Transverse colon (tissue), 4 donors: ENCODE results near the gene CPTP. TPM values are rescaled to one million over a fixed set of nuclear protein-coding genes. Genes with fewer than 3 reads are reported as not detected.
A peak's percentile ranks its signal among the peaks of the same experiment; 100 is the strongest.

Source experiments
- DNase-seq: peaks from one replicate; pipeline ENCODE4 v3.0.0-alpha.2; 2019
- H3K27ac ChIP-seq, 4 donors: fragments of 200-600 bp; sonication (generic); 2 replicates each; pipeline ENCODE4 v1.5.1; 2016 to 2018; ENCODE audit warnings: inconsistent platforms in 4 of 4
- H3K27me3 ChIP-seq: fragments of 200-600 bp; sonication (generic); 2 replicates; pipeline ENCODE4 v1.5.1; 2017; ENCODE audit warnings: inconsistent platforms
- H3K36me3 ChIP-seq, 4 donors: fragments of 200-600 bp; sonication (generic); 2 replicates each; pipeline ENCODE4 v1.5.1; 2017 to 2019; ENCODE audit warnings: inconsistent platforms in 4 of 4
- H3K4me1 ChIP-seq, 4 donors: fragments of 200-600 bp; sonication (generic); 2 replicates each; pipeline ENCODE4 v1.5.1; 2017 to 2020; ENCODE audit warnings: inconsistent platforms in 4 of 4
- H3K4me3 ChIP-seq, 4 donors: fragments of 200-600 bp; sonication (generic); 1 replicate in 1 of 4; 2 replicates in 3 of 4; pipeline versions ENCODE4 v1.5.1 to v1.6.1; 2017 to 2019; ENCODE audit warnings: inconsistent platforms in 4 of 4
- H3K9me3 ChIP-seq, 2 donors: fragments of 200-600 bp; sonication (generic); 2 replicates each; pipeline ENCODE4 v1.5.1; 2017 to 2019; ENCODE audit warnings: inconsistent platforms in 2 of 2
- EP300 ChIP-seq: sonication (generic); formaldehyde crosslinking; IDR thresholded peaks from one replicate; pipeline ENCODE4 v1.6.1; 2017; ENCODE audit warnings: antibody characterized with exemption, low read depth
- POLR2A ChIP-seq: fragments of 450-650 bp; IDR thresholded peaks from one replicate; pipeline ENCODE4 v1.6.1; 2016; ENCODE audit warnings: antibody characterized with exemption, mild to moderate bottlenecking, moderate library complexity
- POLR2AphosphoS5 ChIP-seq, 3 donors: sonication (generic); formaldehyde crosslinking; IDR thresholded peaks; one replicate each; pipeline ENCODE4 v1.6.1; 2016; ENCODE audit warnings: antibody characterized with exemption in 3 of 3
- WGBS, 2 donors: methylation state at CpG; one replicate each; pipeline ENCODE4 v1.1.5; 2018; ENCODE audit warnings: low coverage in 1 of 2; 5-methylcytosine and 5-hydroxymethylcytosine counted together
- in situ Hi-C, 4 donors: fragments of 200-750 bp; cut with MboI; loops; one replicate each; pipeline versions ENCODE4 v1.15.0 to v1.15.1; 2017; ENCODE audit warnings: low sequenced_read_pairs in 3 of 4, low pct_ligation_motif_present in 1 of 4, low pct_unique_long_range_greater_than_20kb in 1 of 4
- intact Hi-C: fragments of 100-400 bp; cut with DNase I; formaldehyde crosslinking; loops from one replicate; pipeline ENCODE4 v1.15.1; 2023; ENCODE audit warnings: low total_unique reads
- total RNA-seq, 4 donors: library from RNA; depleted of rRNA; stranded (reverse); fragments of >200 nt; gene quantifications; one replicate each; pipeline ENCODE4 v1.1.0, GENCODE V29; 2016
- TF ChIP-seq, protein P1 (sequence below), 5 experiments: fragments of 200-600 bp in 3 of 5; fragments of 450-650 bp in 2 of 5; sonication (generic) in 3 of 5; IDR thresholded peaks; 1 replicate in 2 of 5; 2 replicates in 3 of 5; pipeline ENCODE4 v1.5.1; 2016 to 2017; ENCODE audit warnings: antibody characterized with exemption in 5 of 5, inconsistent platforms in 3 of 5, mild to moderate bottlenecking in 2 of 5, moderate library complexity in 1 of 5

Gene CPTP
- total RNA-seq, 4 donors from 2014 or later: 48.0 to 134 (median 77.7) TPM

DNA sequence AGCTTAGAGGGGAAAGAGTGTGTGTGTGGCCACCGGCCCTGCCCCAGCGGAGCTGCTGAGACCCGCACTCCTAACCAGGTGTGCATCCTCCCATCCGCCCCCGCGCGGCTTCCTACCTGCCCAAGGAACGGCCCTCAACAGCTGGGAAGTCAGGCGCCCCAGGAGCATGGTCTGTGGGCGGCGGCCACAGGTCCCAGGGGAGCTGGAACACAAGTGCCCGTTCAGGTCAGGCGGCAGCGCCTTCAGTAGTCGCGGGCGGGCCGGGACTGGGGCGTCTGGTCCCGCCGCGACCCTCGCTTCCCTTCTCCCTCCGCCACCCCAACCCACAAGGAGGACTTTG is 50.0 kb downstream of the CPTP start:
- H3K9me3 ChIP-seq: no peaks in the 10 kb centered on the region
- WGBS, 2 donors: 1% methylated on average over 10 of the region's 24 CpGs; no CpG with 5 or more reads in 1 of the 2 donors
- peak overlapping the region; percentile 90 to 99 (median 95) for H3K4me3 ChIP-seq
- peaks cover 26 to 34% (median 30%) of the 10 kb centered on the region in 4 donors for H3K4me1 ChIP-seq
- DNase-seq: peak; percentile 27
- intact Hi-C loops (loop anchor here (2.0 to 10.0 kb wide), 2 partner anchors 18 to 360 kb away; partner anchors contain the start of gene ISG15), in situ Hi-C loops (no loop called here)
- peak overlapping the region; percentile 92 to 99 (median 96) for H3K27ac ChIP-seq
- no peaks in the 10 kb centered on the region for H3K36me3 ChIP-seq
- H3K27me3 ChIP-seq: no peaks in the 10 kb centered on the region
- TF ChIP-seq, protein P1, sequence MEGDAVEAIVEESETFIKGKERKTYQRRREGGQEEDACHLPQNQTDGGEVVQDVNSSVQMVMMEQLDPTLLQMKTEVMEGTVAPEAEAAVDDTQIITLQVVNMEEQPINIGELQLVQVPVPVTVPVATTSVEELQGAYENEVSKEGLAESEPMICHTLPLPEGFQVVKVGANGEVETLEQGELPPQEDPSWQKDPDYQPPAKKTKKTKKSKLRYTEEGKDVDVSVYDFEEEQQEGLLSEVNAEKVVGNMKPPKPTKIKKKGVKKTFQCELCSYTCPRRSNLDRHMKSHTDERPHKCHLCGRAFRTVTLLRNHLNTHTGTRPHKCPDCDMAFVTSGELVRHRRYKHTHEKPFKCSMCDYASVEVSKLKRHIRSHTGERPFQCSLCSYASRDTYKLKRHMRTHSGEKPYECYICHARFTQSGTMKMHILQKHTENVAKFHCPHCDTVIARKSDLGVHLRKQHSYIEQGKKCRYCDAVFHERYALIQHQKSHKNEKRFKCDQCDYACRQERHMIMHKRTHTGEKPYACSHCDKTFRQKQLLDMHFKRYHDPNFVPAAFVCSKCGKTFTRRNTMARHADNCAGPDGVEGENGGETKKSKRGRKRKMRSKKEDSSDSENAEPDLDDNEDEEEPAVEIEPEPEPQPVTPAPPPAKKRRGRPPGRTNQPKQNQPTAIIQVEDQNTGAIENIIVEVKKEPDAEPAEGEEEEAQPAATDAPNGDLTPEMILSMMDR (IDR thresholded peaks at IDR 0.05): no peak
- TF ChIP-seq POLR2AphosphoS5 (IDR thresholded peaks at IDR 0.05): no peak
- no peak for TF ChIP-seq POLR2A

- in situ Hi-C loops: no loop called here
These were observed 50.5 kb downstream of the CPTP start, which contains the start of gene AURKAIP1 for GRCh38 chr1:1374929-1375662. TSS of gene AURKAIP1 (minus strand) at chr1:1375207. CDS start at chr1:1374756, 451 bp downstream.

GRCh38 chr1:1376551-1377226 is 52.1 kb downstream of the CPTP start:
- Histone ChIP-seq H3K4me1 (peaks cover 25 to 32% (median 26%) of the 10 kb centered on the region in 4 donors), H3K4me3 (no peak overlapping the region), H3K27ac (peak overlapping the region in 1 of 4 donors; percentile 99), H3K9me3 (no peaks in the 10 kb centered on the region), H3K27me3 (no peaks in the 10 kb centered on the region), H3K36me3 (no peaks in the 10 kb centered on the region)
- in situ Hi-C loops: no loop called here
- no peak for DNase-seq
- intact Hi-C loops: loop anchor here (10.0 kb wide), 1 partner anchor 362 kb away; the partner anchor contains the start of gene ISG15
- TF ChIP-seq POLR2A (no peak), POLR2AphosphoS5 (IDR thresholded peaks at IDR 0.05) (no peak), EP300 (no peak)
- TF ChIP-seq, protein P1 (IDR thresholded peaks at IDR 0.05): no peak
- WGBS, 2 donors: 92% methylated on average over 10 of the region's 10 CpGs; no CpG with 5 or more reads in 1 of the 2 donors

More at GRCh38 chr1:1374929-1375662, 50.5 kb downstream of the CPTP start, which contains the start of gene AURKAIP1:
- WGBS, 2 donors: 0% methylated on average over 15 of the region's 85 CpGs; no CpG with 5 or more reads in 1 of the 2 donors
- peaks cover 26 to 34% (median 30%) of the 10 kb centered on the region in 4 donors for H3K4me1 ChIP-seq
- intact Hi-C loops: loop anchor here (2.0 to 10.0 kb wide), 2 partner anchors 18 to 360 kb away; partner anchors contain the start of gene ISG15
- H3K4me3 ChIP-seq: peak within 1 kb of the TSS; percentile 90 to 99 (median 95)
- peak; percentile 98 for DNase-seq
- no peaks in the 10 kb centered on the region for H3K27me3 ChIP-seq
- H3K36me3 ChIP-seq: no peaks in the 10 kb centered on the region
- TF ChIP-seq, protein P1 (IDR thresholded peaks at IDR 0.05): peak in 4 of 5 experiments; percentile 12 to 53 (median 32)
- TF ChIP-seq EP300: no peak
- peak; percentile 72 to 85 (median 77) for TF ChIP-seq POLR2AphosphoS5 (IDR thresholded peaks at IDR 0.05)
- TF ChIP-seq POLR2A: peak; percentile 62
- H3K9me3 ChIP-seq: no peaks in the 10 kb centered on the region
- peak within 1 kb of the TSS; percentile 92 to 99 (median 96) for H3K27ac ChIP-seq
